Smooth muscle cell of bladder (primary cell): Measurements from ENCODE around the gene LRRC17. TPM values are rescaled to one million over a fixed set of nuclear protein-coding genes. Genes with fewer than 3 reads are reported as not detected.

Experiments used
- total RNA-seq: library from RNA; depleted of rRNA; stranded (reverse); fragments of >200 nt; gene quantifications from 2 replicates; pipeline ENCODE4 v1.2.3, GENCODE V29; 2014

LRRC17 gene, protein sequence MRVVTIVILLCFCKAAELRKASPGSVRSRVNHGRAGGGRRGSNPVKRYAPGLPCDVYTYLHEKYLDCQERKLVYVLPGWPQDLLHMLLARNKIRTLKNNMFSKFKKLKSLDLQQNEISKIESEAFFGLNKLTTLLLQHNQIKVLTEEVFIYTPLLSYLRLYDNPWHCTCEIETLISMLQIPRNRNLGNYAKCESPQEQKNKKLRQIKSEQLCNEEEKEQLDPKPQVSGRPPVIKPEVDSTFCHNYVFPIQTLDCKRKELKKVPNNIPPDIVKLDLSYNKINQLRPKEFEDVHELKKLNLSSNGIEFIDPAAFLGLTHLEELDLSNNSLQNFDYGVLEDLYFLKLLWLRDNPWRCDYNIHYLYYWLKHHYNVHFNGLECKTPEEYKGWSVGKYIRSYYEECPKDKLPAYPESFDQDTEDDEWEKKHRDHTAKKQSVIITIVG
- 71.5 and 79.0 TPM in 2 replicates for total RNA-seq

DNA sequence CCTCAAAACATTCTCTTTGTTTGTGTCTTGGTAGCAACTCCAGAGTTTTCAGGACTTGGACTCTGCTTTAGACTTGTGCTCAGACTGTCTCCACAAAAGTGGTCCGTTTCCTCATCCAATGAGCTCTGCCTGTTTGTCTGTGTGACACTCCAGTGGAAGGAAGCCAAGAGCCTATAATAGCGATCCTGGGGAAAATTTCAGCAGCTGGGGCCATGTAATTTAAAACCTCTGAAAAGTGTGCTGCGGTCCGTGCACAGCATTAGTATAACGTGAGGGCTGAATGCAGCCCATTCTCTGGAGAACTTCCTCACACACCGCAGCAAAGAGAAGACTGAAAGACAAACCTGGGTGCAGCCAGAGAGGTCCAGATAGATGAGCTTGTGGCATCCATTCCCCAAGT lies at the start of gene LRRC17:
Gene LRRC17, plus strand, starts transcription at position 259 of the 400 bp plus-strand sequence. CDS start 20,914 bp downstream, outside the sequence.

Other genes starting within 250 kb of the LRRC17 start
- 2.1 and 3.9 TPM in 2 replicates for gene POLR2J2, start 241.3 kb upstream of the LRRC17 start, total RNA-seq
- 7.8 and 8.1 TPM in 2 replicates for gene FAM185A, start 164.0 kb upstream of the LRRC17 start, total RNA-seq
- gene FBXL13, start 161.8 kb downstream of the LRRC17 start, total RNA-seq, result 2.3 and 3.1 TPM in 2 replicates
- gene ARMC10, start 162.1 kb downstream of the LRRC17 start, total RNA-seq, result 39.1 and 45.7 TPM in 2 replicates
- 6.7 and 9.4 TPM in 2 replicates for gene NAPEPLD, start 236.1 kb downstream of the LRRC17 start, total RNA-seq